Measurements from ENCODE around the gene WNT2. TPM values are rescaled to one million over a fixed set of nuclear protein-coding genes. Genes with fewer than 3 reads are reported as not detected.
"Not testable (repeated sequence)": the region's sequence is repeated elsewhere in the genome, so short reads cannot be mapped to it uniquely, and the experiment has no call there.

Gene WNT2
- total and polyA plus RNA-seq, 2 donors (not counting 1 experiment from before 2014, with no cell fraction given), result 1.7 to 14.5 TPM

DNA sequence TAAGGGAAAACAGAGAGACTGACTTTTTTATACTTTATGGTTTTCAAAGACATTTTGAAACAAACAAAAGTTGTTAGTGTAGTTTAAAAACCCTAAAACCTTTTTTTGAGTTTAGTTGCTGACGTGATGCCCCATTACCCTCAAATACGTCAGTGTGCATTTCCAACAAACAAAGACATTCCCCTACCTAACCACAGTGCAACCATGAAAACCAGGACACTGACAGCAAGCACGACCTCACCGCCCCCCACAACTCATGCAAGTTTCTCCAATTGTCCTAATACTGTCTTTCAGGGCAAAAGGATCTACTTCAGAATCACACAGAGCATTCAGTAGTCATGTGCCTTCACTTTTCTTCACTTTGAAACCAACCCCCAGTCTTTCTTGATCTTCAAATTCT lies 75.0 kb downstream of the WNT2 start:
- Histone ChIP-seq H2AFZ (ENCODE audit: low read length) (no peak overlapping the region), H3K27ac (ENCODE audit: insufficient read depth, low read length) (no peak overlapping the region), H3K36me3 (ENCODE audit: control insufficient read depth, insufficient read depth, low read length) (no peaks in the 10 kb centered on the region), H3K79me2 (ENCODE audit: control insufficient read depth, insufficient read depth, low read length) (no peaks in the 10 kb centered on the region), H3K27me3 (ENCODE audit: control insufficient read depth, insufficient read depth, low read length) (no peaks in the 10 kb centered on the region), H4K20me1 (ENCODE audit: control insufficient read depth, extremely low read depth, insufficient read depth, low read length) (no peaks in the 10 kb centered on the region), H3K4me2 (ENCODE audit: extremely low read depth, insufficient read depth, low read length) (no peak overlapping the region), H3K4me3 (replicated peaks in 1 of 4; ENCODE audit: control extremely low read depth in 1 of 4, insufficient read depth in 1 of 4, low read depth in 3 of 4, low read length in 4 of 4) (no peak overlapping the region), H3K9me3 (ENCODE audit: control insufficient read depth, insufficient read depth, low read depth, low read length) (no peaks in the 10 kb centered on the region), H3K9ac (ENCODE audit: insufficient read depth, low read length) (no peak overlapping the region), H3K4me1 (ENCODE audit: control insufficient read depth, extremely low read depth, insufficient read depth, low read length) (peaks cover 2% of the 10 kb centered on the region)
- DNase-seq (ENCODE audit: low read depth in 2 of 2), result peak in 1 of 2 donors; percentile 69
- TF ChIP-seq, protein P1, sequence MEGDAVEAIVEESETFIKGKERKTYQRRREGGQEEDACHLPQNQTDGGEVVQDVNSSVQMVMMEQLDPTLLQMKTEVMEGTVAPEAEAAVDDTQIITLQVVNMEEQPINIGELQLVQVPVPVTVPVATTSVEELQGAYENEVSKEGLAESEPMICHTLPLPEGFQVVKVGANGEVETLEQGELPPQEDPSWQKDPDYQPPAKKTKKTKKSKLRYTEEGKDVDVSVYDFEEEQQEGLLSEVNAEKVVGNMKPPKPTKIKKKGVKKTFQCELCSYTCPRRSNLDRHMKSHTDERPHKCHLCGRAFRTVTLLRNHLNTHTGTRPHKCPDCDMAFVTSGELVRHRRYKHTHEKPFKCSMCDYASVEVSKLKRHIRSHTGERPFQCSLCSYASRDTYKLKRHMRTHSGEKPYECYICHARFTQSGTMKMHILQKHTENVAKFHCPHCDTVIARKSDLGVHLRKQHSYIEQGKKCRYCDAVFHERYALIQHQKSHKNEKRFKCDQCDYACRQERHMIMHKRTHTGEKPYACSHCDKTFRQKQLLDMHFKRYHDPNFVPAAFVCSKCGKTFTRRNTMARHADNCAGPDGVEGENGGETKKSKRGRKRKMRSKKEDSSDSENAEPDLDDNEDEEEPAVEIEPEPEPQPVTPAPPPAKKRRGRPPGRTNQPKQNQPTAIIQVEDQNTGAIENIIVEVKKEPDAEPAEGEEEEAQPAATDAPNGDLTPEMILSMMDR (conservative IDR thresholded peaks at IDR 0.05 in 1 of 2, IDR thresholded peaks at IDR 0.05 in 1 of 2; ENCODE audit: low read depth in 1 of 2, low read length in 2 of 2), result no peak
- TF ChIP-seq EZH2 (IDR thresholded peaks at IDR 0.05; ENCODE audit: low read length, missing control alignments), result no peak

DNA sequence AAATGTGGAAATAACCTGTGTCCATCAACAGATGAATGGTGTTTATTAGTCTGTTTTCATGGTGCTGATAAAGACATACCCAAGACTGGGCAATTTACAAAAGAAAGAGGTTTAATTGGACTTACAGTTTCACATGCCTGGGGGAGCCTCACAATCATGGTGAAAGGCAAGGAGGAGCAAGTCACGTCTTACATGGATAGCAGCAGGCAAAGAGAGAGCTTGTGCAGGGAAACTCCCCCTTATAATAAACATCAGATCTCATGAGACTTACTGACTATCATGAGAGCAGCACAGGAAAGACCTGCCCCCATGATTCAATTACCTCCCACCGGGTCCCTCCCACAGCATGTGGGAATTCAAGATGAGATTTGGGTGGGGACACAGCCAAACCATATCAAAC lies 77.2 kb downstream of the WNT2 start:
- H3K9ac ChIP-seq (ENCODE audit: insufficient read depth, low read length); H3K27ac ChIP-seq (ENCODE audit: insufficient read depth, low read length); H3K79me2 ChIP-seq (ENCODE audit: control insufficient read depth, insufficient read depth, low read length); H3K4me3 ChIP-seq (replicated peaks in 1 of 4; ENCODE audit: control extremely low read depth in 1 of 4, insufficient read depth in 1 of 4, low read depth in 3 of 4, low read length in 4 of 4); H3K4me1 ChIP-seq (ENCODE audit: control insufficient read depth, extremely low read depth, insufficient read depth, low read length); H3K27me3 ChIP-seq (ENCODE audit: control insufficient read depth, insufficient read depth, low read length); DNase-seq (ENCODE audit: low read depth in 2 of 2); H3K9me3 ChIP-seq (ENCODE audit: control insufficient read depth, insufficient read depth, low read depth, low read length); H3K4me2 ChIP-seq (ENCODE audit: extremely low read depth, insufficient read depth, low read length); H3K36me3 ChIP-seq (ENCODE audit: control insufficient read depth, insufficient read depth, low read length); H2AFZ ChIP-seq (ENCODE audit: low read length); H4K20me1 ChIP-seq (ENCODE audit: control insufficient read depth, extremely low read depth, insufficient read depth, low read length): not testable (repeated sequence)

DNA sequence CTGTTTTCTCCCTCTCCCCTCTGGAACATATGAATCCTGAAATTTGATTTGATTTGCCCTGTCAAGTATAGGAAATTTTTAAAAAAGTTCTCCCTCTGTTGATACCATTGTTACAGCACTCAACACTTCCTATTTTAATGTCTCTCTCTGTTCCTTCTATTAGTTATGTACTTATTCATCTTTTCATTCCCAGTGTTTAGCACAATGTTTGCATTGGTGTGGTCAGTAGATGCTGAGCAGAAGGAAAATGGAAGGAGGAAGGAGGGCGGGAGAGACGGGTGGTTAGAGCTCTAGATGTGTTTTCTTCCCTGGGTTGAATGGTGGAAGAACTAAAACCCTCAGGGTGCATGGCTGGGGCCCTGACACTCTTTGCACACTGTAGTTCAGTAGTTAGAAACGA lies 79.5 kb downstream of the WNT2 start:
- Histone ChIP-seq H2AFZ (ENCODE audit: low read length) (no peak overlapping the region), H3K4me2 (ENCODE audit: extremely low read depth, insufficient read depth, low read length) (no peak overlapping the region), H3K4me1 (ENCODE audit: control insufficient read depth, extremely low read depth, insufficient read depth, low read length) (no peaks in the 10 kb centered on the region), H3K27me3 (ENCODE audit: control insufficient read depth, insufficient read depth, low read length) (no peaks in the 10 kb centered on the region), H4K20me1 (ENCODE audit: control insufficient read depth, extremely low read depth, insufficient read depth, low read length) (no peaks in the 10 kb centered on the region), H3K36me3 (ENCODE audit: control insufficient read depth, insufficient read depth, low read length) (no peaks in the 10 kb centered on the region), H3K9me3 (ENCODE audit: control insufficient read depth, insufficient read depth, low read depth, low read length) (no peaks in the 10 kb centered on the region), H3K79me2 (ENCODE audit: control insufficient read depth, insufficient read depth, low read length) (no peaks in the 10 kb centered on the region), H3K4me3 (replicated peaks in 1 of 4; ENCODE audit: control extremely low read depth in 1 of 4, insufficient read depth in 1 of 4, low read depth in 3 of 4, low read length in 4 of 4) (no peak overlapping the region), H3K27ac (ENCODE audit: insufficient read depth, low read length) (no peak overlapping the region), H3K9ac (ENCODE audit: insufficient read depth, low read length) (no peak overlapping the region)
- TF ChIP-seq, protein P1 (conservative IDR thresholded peaks at IDR 0.05 in 1 of 2, IDR thresholded peaks at IDR 0.05 in 1 of 2; ENCODE audit: low read depth in 1 of 2, low read length in 2 of 2), result no peak
- no peak for TF ChIP-seq EZH2 (IDR thresholded peaks at IDR 0.05; ENCODE audit: low read length, missing control alignments)
- DNase-seq (ENCODE audit: low read depth in 2 of 2), result no peak

Measured in fibroblast of lung (primary cell).